Measurements from ENCODE around the gene HIGD1A. TPM values are rescaled to one million over a fixed set of nuclear protein-coding genes. Genes with fewer than 3 reads are reported as not detected.

The HIGD1A gene
- total and polyA plus RNA-seq, 9 of the 15 experiments (the other 6 are each of a cell fraction or from before 2014, with no cell fraction given), result 165 to 1,185 (median 333) TPM

GRCh38 chr3:42814246-42814645, 10.0 kb upstream of the HIGD1A start:
- CTCF ChIA-PET (ENCODE audit: low intra/inter-chr PET ratio), result no interaction called here
- H3K36me3 ChIP-seq (ENCODE audit: control insufficient read depth, insufficient read depth, low read length), result no peaks in the 10 kb centered on the region
- peaks cover 4 to 21% of the 10 kb centered on the region in 2 experiments; a peak in 4 of 5 replicates for H3K4me1 ChIP-seq (replicated peaks in 1 of 2; ENCODE audit: control insufficient read depth in 2 of 2, insufficient read depth in 2 of 2, low read length in 2 of 2)
- H3K27ac ChIP-seq (ENCODE audit: extremely low read depth, low read depth, low read length), result no peak overlapping the region
- ATAC-seq (no peak), FAIRE-seq (peak; percentile 6), DNase-seq (ENCODE audit: extremely low read depth in 1 of 4, low spot score in 3 of 4) (no peak)
- no peak overlapping the region for H3K4me3 ChIP-seq
- POLR2A ChIA-PET, result interaction anchor here (3.1 kb wide), 1 partner anchor 10 kb away, joined by 19 read pairs; the partner anchor contains the start of gene HIGD1A
- H3K4me2 ChIP-seq (ENCODE audit: insufficient read depth, low read length), result no peak overlapping the region
- no TSS peak for BruUV-seq (replicated peaks)
- no peak overlapping the region for H3K9ac ChIP-seq (ENCODE audit: insufficient read depth in 1 of 2, low read depth in 2 of 2, low read length in 2 of 2)
- H3K9me3 ChIP-seq (replicated peaks; ENCODE audit: control insufficient read depth, insufficient read depth, low read depth, low read length), result peaks cover 7% of the 10 kb centered on the region
- H3K27me3 ChIP-seq (ENCODE audit: control insufficient read depth in 2 of 2, insufficient read depth in 2 of 2, low read length in 2 of 2), result no peaks in the 10 kb centered on the region
- in situ Hi-C loops (cut with MboI) (no loop called here), intact Hi-C loops (cut with micrococcal nuclease) (no loop called here)
- H3K9me1 ChIP-seq (ENCODE audit: control insufficient read depth, insufficient read depth, low read length), result no peaks in the 10 kb centered on the region
- no peaks in the 10 kb centered on the region for H4K20me1 ChIP-seq (replicated peaks; ENCODE audit: control insufficient read depth, insufficient read depth, low read length)
- WGBS (ENCODE audit: insufficient coverage, low coverage, missing lambda C conversion rate), result 75% methylated on average over 5 of the region's 5 CpGs
- no peaks in the 10 kb centered on the region for H3K79me2 ChIP-seq (ENCODE audit: control insufficient read depth, insufficient read depth, low read length)
- no peak overlapping the region for H2AFZ ChIP-seq (ENCODE audit: low read depth, low read length)
- TF ChIP-seq EP400 (IDR thresholded peaks at IDR 0.05), result no peak
- TF ChIP-seq ZNF134 (CRISPR knock-in tag; conservative IDR thresholded peaks at IDR 0.05), result no peak
- TF ChIP-seq TCF7 (IDR thresholded peaks at IDR 0.05; ENCODE audit: borderline replicate concordance), result no peak
- TF ChIP-seq SIN3B (IDR thresholded peaks at IDR 0.05; ENCODE audit: low read depth), result no peak
- TF ChIP-seq ZNF695 (CRISPR knock-in tag; IDR thresholded peaks at IDR 0.05), result no peak
- TF ChIP-seq DDX20 (tag; IDR thresholded peaks at IDR 0.05; ENCODE audit: low read depth), result no peak
- TF ChIP-seq MED1 (CRISPR knock-in tag; IDR thresholded peaks at IDR 0.05; ENCODE audit: borderline replicate concordance), result no peak
- no peak for TF ChIP-seq XRCC3 (IDR thresholded peaks at IDR 0.05)
- TF ChIP-seq, protein P1, sequence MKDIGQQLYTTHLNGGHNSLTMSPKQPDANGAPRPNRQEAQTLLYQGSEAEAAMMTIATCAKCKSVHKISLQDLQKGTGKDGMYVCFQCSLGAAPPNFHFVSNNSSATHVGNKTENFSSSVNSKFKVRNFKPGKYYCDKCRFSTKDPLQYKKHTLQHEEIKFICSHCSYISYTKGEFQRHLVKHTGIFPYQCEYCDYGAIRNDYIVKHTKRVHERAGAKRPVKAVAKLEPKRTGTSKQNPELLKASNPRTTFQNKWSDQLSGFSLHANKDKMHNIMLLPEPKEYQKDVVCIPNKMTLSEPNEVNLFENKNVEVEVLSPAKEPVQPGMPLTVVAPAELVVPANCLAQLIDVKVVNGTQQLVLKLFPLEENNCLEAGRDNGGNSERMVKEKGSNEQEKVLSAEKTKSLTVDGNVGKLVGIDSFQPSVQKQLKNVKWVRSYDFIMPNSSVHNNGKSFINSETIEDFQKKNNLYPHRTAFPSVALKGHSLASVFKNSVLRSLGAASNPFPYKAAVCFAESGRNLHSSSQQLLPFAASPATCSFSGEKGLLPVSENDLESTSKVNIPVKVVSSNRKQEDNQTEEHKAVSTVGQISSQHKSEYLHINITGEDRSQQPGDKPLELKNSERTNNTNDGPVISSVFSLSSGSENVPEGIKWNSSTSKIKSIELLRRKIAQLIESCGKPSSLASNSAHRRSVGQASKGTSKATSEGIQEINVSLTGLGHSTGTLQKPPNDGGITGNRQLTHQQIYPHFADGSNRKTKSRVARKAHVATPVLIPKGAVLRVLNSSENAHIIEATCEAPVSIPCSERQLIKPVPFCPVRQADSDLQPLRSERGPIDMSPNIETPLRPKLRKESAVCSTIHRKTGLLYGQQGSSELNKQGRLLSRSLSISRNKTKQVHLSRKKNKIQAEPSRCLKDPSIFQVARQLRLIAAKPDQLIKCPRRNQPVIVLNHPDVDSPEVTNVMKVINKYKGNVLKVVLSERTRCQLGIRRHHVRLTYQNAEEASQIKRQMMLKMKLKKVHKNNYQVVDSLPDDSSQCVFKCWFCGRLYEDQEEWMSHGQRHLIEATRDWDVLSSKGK (CRISPR knock-in tag; IDR thresholded peaks at IDR 0.05), result no peak
- no peak for TF ChIP-seq YY1 (IDR thresholded peaks at IDR 0.05; ENCODE audit: borderline replicate concordance in 1 of 3, control insufficient read depth in 1 of 3, extremely low read depth in 1 of 3, insufficient read depth in 3 of 3, insufficient read length in 1 of 3, insufficient replicate concordance in 2 of 3, low read depth in 1 of 3, low read length in 2 of 3)
- TF ChIP-seq TRIM25 (IDR thresholded peaks at IDR 0.05; ENCODE audit: borderline replicate concordance), result no peak
- TF ChIP-seq ZNF584 (CRISPR knock-in tag; IDR thresholded peaks at IDR 0.05; ENCODE audit: low read depth), result no peak
- TF ChIP-seq SMARCA4 (IDR thresholded peaks at IDR 0.05), result no peak
- no peak for TF ChIP-seq SAFB (IDR thresholded peaks at IDR 0.05; ENCODE audit: borderline replicate concordance, low read depth, low read length)
